ENCODE data around the gene DIAPH2. TPM values are rescaled to one million over a fixed set of nuclear protein-coding genes. Genes with fewer than 3 reads are reported as not detected.

The DIAPH2 gene
- total and polyA plus RNA-seq, 12 donors: 1.8 to 13.6 (median 10.1) TPM

DNA sequence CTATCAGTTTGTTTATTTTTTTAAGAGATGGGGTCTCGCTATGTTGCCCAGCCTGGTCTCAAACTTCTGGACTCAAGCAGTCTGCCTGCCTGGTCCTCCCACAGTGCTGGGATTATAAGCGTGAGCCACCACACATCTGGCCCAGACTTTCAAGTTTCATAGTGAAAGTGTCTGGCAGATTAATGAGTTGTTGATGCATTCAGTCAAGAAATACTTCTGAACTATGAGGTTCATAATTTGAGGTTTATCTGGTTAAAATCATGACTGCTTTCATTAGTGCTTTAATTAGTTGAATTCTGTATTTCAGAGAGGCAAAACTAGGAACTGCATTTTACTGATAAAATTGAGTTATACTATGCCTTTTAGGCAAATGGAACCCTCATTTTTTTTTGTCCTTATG lies 837.7 kb downstream of the DIAPH2 start:
- no peak overlapping the region for H3K27ac ChIP-seq
- no peaks in the 10 kb centered on the region for H3K4me1 ChIP-seq
- no peaks in the 10 kb centered on the region for H3K27me3 ChIP-seq
- H3K4me3 ChIP-seq: no peak overlapping the region
- DNase-seq (no peak), ATAC-seq (no peak)
- no peaks in the 10 kb centered on the region for H3K9me3 ChIP-seq
- 95 to 100% methylated on average over 2 of the region's 2 CpGs for WGBS, 2 donors
- intact Hi-C loops (cut with DNase I): no loop called here
- H3K36me3 ChIP-seq: no peaks in the 10 kb centered on the region
- TF ChIP-seq, protein P1, sequence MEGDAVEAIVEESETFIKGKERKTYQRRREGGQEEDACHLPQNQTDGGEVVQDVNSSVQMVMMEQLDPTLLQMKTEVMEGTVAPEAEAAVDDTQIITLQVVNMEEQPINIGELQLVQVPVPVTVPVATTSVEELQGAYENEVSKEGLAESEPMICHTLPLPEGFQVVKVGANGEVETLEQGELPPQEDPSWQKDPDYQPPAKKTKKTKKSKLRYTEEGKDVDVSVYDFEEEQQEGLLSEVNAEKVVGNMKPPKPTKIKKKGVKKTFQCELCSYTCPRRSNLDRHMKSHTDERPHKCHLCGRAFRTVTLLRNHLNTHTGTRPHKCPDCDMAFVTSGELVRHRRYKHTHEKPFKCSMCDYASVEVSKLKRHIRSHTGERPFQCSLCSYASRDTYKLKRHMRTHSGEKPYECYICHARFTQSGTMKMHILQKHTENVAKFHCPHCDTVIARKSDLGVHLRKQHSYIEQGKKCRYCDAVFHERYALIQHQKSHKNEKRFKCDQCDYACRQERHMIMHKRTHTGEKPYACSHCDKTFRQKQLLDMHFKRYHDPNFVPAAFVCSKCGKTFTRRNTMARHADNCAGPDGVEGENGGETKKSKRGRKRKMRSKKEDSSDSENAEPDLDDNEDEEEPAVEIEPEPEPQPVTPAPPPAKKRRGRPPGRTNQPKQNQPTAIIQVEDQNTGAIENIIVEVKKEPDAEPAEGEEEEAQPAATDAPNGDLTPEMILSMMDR (IDR thresholded peaks at IDR 0.05): no peak

DNA sequence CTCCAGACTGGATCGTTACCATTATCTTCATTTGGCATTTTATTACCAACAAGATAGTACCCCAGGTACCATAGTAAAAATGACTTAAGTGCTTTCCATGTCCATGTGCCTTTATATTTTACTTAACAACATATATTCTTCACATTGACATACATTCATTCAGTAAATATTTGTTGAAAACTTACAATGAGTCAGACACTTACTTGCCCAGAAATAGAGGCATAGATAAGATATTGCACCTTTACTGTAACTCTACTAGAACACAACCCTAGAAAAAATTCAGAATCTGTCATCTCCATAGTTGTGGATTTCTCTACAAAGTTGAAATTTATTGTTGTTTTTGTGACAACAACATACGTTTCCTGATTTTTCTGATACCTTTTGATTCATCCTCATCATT lies 839.7 kb downstream of the DIAPH2 start:
- intact Hi-C loops (cut with DNase I): no loop called here
- DNase-seq: no peak
- TF ChIP-seq, protein P1 (IDR thresholded peaks at IDR 0.05): no peak
- no peaks in the 10 kb centered on the region for H3K4me1 ChIP-seq
- ATAC-seq: no peak
- 80 to 85% methylated on average over 2 of the region's 2 CpGs for WGBS, 2 donors
- no peaks in the 10 kb centered on the region for H3K36me3 ChIP-seq
- H3K27ac ChIP-seq: no peak overlapping the region
- peaks cover 0 to 3% (median 0%) of the 10 kb centered on the region in 11 donors for H3K9me3 ChIP-seq
- H3K27me3 ChIP-seq: no peaks in the 10 kb centered on the region
- no peak overlapping the region for H3K4me3 ChIP-seq

DNA sequence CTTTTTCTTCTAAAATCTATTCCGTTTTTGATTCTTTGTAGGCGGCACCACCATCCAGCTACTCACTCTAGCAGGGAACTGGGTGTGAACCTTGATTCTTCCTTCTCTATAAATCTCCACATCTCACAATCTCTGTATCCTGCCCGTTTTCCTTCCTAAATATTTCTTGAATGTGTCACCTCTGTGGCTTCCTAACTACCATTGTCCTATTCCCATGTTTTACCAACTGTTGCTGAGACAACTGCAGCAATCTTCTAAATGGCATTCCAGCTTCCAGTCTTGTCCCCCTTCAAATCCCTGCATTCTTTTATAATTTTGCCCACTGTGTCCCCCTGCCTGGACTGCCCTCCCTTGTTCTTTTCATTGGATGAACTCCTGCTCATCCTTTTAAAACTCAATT lies 840.4 kb downstream of the DIAPH2 start:
- no peak for ATAC-seq
- H3K27ac ChIP-seq: no peak overlapping the region
- TF ChIP-seq, protein P1 (IDR thresholded peaks at IDR 0.05): no peak
- H3K27me3 ChIP-seq: no peaks in the 10 kb centered on the region
- H3K36me3 ChIP-seq: no peaks in the 10 kb centered on the region
- 77 to 86% methylated on average over 3 of the region's 3 CpGs for WGBS, 2 donors
- no peak overlapping the region for H3K4me3 ChIP-seq
- no peaks in the 10 kb centered on the region for H3K4me1 ChIP-seq
- intact Hi-C loops (cut with DNase I): no loop called here
- H3K9me3 ChIP-seq: peaks cover 0 to 8% (median 3%) of the 10 kb centered on the region in 11 donors
- DNase-seq: no peak

DNA sequence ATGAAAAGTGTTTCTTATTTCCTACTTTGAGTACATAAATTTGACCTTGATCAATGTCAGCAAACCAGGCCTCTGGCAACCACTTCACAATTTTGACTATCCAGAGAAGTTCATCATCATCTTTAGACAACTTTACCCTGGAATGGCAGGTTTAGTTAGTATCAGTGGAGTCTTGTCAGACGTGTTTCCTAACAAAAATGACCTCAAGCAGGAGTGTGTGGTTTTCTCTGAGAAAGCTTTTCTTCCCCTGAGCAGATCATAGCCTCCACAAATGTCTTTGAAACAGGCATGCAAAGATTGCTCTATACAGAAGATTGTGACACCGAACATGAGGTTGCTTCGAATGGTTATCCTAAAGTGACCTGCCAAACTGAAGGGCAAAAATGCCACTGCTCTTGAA lies 841.3 kb downstream of the DIAPH2 start:
- TF ChIP-seq, protein P1 (IDR thresholded peaks at IDR 0.05): no peak
- WGBS, 2 donors: 51 to 74% methylated on average over 3 of the region's 3 CpGs

More for the DNA sequence above, 841.3 kb downstream of the DIAPH2 start:
- intact Hi-C loops (cut with DNase I): no loop called here
- DNase-seq (no peak), ATAC-seq (no peak)
- no peak overlapping the region for H3K4me3 ChIP-seq
- no peak overlapping the region for H3K27ac ChIP-seq
- H3K9me3 ChIP-seq: peaks cover 0 to 18% (median 12%) of the 10 kb centered on the region in 11 donors
- no peaks in the 10 kb centered on the region for H3K36me3 ChIP-seq
- no peaks in the 10 kb centered on the region for H3K4me1 ChIP-seq
- no peaks in the 10 kb centered on the region for H3K27me3 ChIP-seq

Measured in heart right ventricle (tissue), 16 donors.